GM18502 (cell line): ENCODE results near the gene TRIM38.
"Not testable (repeated sequence)": the region's sequence is repeated elsewhere in the genome, so short reads cannot be mapped to it uniquely, and the experiment has no call there.

Experiments used
- ATAC-seq: cut with Tn5 transposase; IDR thresholded peaks from one replicate; pipeline ENCODE4 v1.9.1; 2021; ENCODE audit warnings: mild to moderate bottlenecking; ENCODE audit not compliant: unreplicated experiment, poor library complexity

TRIM38 gene

GRCh38 chr6:25965058-25965457 is 2.5 kb downstream of the TRIM38 start:
- ATAC-seq = no peak

GRCh38 chr6:25966711-25967110 is 4.1 kb downstream of the TRIM38 start:
- no peak for ATAC-seq

GRCh38 chr6:25968769-25969168 is 6.2 kb downstream of the TRIM38 start:
- no peak for ATAC-seq

DNA sequence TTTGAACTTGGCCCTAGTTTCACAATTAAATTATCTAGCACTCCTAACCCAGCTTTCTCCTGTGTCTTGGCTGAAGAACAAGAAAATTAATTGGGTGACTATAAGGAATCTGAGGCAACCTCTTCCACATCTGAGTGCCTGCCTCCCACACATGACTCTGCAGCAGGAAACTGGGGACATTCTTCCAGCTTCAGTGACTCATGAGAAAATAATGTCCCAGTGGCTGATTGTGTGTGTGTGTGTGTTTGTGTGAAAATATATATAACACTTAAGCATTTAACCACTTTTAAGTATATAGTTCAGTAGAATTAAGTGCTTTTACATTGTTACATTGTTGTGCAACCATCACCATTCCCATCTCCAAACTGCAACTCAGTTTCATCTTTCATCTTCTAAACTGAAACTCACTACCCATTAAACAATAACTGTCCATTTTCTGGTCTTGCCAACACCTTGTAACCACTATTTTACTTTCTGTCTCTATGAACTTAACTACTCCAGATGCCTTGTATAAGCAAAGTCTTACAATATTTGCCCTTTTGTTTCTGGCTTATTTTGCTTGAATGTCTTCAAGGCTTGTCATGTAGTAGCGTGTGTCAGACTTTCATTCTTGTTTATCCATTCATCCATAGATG is 8.7 kb downstream of the TRIM38 start:
- no peak for ATAC-seq

GRCh38 chr6:25972128-25972527 is 9.5 kb downstream of the TRIM38 start:
- ATAC-seq = no peak

GRCh38 chr6:25972902-25973301 is 10.3 kb downstream of the TRIM38 start:
- no peak for ATAC-seq

GRCh38 chr6:25973923-25974555 is 11.4 kb downstream of the TRIM38 start:
- ATAC-seq = no peak

GRCh38 chr6:25975923-25976560 is 13.4 kb downstream of the TRIM38 start:
- no peak for ATAC-seq

- ATAC-seq = no peak
Measured at GRCh38 chr6:25980935-25981334, 18.3 kb downstream of the TRIM38 start.

DNA sequence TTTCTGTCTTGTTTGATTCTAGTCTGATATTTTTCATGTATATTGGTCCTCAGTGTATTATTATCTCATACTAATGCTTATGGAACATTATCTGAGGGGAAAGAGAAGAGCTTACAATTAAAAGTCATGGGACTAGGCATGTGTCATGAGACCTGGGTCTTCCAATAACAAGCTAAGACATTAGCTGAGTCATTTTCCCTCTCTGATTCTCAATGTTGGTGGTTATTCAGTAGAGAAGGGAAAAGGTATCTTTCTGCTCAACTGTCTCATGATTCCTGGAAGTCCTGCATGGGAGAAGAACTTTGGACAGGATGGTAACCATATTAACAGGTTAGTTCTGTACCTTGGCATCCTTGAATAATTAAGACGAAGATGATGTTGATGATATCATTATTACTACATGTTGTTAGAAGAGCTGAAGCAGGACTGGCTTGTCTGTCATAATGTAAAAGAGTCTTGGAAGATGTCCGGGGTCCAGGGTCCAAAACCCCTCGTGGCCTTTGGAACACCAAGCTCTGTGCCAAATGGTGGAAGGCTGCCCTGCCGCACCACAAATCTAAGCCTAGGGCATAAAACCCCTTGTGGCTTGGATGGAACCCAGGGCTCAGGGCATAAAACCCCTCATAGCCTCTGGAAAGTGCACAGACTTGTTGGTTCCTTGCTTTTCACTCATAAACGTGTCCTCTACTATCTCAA is 19.1 kb downstream of the TRIM38 start:
- no peak for ATAC-seq

- ATAC-seq = no peak
Measured at GRCh38 chr6:25984265-25984664, 21.7 kb downstream of the TRIM38 start.

DNA sequence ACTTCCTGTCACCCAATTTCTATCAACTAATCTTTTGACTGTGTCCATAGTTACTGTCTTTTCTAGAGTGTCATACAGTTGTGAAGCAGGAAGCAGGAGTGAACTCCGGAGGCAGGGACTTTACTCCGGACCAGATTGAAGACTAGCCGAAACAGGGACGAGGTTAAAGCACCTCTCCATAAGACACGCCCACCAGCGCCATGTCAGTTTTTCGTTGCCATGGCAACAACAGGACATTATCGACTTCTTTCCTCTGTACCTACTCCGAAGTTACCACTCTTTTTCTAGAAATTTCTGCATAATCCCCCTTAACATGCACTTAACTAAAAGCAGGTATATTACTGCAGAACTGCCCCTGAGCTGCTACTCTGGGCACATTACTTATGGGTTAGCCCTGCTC is 25.2 kb downstream of the TRIM38 start:
- ATAC-seq = no peak

GRCh38 chr6:25990172-25990873 is 27.7 kb downstream of the TRIM38 start:
- ATAC-seq = no peak

DNA sequence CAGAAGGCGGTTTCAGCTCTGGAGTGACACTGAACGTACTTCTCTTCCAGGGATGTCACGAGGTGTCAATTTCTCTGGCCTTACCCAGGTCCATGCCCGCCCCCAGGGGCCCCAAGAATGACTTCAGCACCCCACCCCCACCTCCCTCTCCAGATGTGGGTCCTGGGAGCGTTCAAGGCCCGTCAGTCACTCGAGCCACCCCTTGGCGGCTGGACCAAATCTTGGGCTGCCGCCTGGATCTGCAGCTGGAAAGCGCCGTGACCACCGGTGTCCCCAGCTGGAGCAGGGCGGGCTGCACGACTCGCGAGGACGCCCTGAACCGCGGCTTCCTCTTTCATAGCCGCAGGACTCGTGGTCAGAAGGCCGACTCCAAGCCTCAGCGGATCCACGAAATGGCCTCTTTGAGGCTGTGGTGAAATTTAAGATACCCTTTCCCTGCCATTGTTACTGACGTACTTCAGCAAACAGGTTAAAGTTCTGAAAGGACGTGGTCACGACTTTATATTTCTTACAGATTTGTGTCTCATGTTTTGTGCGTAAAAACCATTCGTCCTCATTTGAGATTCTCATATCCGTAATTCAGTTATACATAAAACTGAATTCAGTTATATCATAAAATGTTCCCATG is 29.3 kb downstream of the TRIM38 start:
- ATAC-seq = peak; percentile 52

DNA sequence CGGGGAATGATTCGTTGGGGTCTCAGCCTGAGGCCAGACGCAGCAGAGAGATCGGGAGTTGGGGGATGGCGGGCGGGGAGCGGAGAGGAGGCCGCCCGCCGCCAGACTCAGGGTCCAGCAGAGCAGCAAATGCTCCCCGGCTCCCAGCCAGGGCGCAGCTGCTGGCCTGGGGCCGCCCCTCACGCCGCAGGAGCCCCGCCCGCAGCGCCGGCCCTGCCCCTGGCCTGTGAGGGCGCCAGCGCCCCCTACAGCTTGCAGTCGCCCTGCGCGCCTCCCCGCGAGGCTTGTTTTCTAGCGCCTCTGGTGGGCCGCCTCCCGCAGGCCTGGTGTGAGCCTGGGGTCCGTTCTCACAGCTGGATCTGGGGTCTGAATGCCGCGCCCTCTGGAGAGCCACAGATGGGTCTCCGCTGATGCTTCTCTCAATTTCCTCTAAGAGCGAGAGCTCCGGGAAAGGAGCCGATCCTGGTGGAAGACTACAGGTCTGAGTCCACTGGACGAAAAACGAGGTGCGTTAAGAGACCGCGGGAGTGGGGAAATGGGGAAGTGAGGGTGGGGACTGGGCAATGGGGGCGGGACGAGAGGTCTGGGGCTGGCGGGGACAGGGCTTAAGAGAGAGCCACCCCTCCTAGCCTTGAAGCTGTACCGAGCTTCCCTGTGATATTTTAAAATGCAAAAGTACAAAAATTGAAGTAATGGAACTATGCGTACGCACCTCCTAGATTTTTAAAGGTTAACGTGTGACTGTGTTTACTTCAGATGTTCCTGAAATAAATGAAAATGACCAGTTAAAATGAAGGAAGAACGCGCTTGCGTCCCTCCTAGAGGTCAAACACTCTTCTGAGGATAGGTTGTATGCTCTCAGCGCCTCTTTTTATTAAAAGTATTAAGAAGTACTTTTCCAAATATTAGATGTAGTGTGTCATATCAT is 30.1 kb downstream of the TRIM38 start:
- peak; percentile 89 for ATAC-seq

DNA sequence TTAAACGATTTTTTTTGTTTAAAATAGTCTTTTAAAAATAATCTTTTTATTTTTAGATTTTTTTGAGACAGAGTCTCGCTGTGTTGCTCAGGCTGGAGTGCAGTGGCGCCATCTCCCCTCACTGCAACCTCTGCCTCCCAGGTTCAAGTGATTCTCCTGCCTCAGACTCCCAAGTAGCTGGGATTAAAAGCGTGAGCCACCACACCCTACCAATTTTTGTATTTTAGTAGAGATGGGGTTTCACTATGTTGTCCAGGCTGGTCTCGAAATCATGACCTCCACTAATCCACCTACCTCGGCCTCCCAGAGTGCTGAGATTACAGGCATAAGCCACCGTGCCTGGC is 30.7 kb downstream of the TRIM38 start:
- not testable (repeated sequence) for ATAC-seq

DNA sequence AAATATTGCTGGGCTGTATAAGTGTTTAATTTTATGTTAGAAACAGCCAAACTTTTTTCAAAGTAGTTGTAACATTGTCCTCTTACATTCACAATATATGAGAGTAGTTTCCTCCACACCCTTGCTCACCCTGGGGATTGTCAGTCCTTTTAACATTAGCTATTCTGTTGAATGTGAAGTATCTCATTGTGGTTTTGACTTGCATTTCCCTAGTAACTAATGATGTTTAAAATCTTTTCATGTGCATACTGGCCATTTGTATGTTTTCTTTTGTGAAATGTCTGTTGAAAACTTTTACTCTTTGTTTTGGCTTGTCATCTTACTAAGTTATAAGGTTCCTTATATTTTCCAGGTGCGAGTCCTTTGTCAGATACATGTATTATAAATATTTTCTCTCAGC is 32.9 kb downstream of the TRIM38 start:
- no peak for ATAC-seq

DNA sequence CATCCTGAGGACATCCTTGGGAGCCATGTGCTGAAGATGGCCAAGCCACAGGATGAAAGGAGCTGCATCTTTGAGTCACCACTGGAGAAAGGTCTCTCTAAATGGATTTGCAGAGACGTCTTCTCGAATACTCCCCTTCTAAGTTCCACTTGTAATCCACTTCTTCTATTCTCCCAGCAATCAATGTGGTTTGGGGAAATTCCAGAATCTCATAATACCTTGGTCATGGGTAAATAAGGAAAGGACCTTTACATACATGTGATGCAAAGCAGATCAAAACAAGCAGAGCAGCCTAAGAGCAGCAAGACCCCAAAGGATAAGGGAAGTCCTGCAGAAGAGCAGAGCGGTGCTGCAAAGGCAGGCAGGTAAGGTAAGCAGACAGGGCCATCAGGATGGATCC is 35.3 kb downstream of the TRIM38 start:
- no peak for ATAC-seq

- ATAC-seq = no peak
Measured at GRCh38 chr6:25998379-25998778, 35.8 kb downstream of the TRIM38 start.
